ENCODE measurements around the gene RHCG. TPM values are rescaled to one million over a fixed set of nuclear protein-coding genes. Genes with fewer than 3 reads are reported as not detected.

RHCG gene
- total RNA-seq, 1 experiment from 2014 or later: not detected

DNA sequence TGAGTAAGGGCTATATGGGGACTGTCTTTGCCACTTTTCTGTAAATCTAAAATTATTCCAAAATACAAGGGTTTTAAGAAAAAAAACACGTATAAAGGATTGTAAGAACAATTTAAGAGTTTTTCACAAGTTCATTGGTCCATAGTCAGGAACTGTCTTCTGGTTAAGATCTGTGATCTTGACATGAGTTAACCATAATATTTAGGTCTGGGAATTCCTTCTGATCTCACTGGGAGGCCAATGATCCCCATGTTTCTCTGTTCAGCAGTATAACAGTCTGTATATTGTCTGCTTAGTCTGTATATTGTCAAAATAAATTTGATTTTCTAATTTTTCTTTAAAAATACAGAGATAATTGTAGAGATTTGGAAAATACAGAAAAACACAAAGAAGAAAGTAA is 848 bp upstream of the RHCG start:
- H3K36me3 ChIP-seq: no peaks in the 10 kb centered on the region
- DNase-seq (ENCODE audit: low read depth in 1 of 2, low spot score in 2 of 2): no peak
- no peak overlapping the region for H3K27ac ChIP-seq
- no peaks in the 10 kb centered on the region for H3K9me3 ChIP-seq (replicated peaks)
- H3K4me3 ChIP-seq: no peak overlapping the region
- peaks cover 13% of the 10 kb centered on the region for H3K4me1 ChIP-seq (replicated peaks)
- H3K27me3 ChIP-seq (replicated peaks): peaks cover 28% of the 10 kb centered on the region

DNA sequence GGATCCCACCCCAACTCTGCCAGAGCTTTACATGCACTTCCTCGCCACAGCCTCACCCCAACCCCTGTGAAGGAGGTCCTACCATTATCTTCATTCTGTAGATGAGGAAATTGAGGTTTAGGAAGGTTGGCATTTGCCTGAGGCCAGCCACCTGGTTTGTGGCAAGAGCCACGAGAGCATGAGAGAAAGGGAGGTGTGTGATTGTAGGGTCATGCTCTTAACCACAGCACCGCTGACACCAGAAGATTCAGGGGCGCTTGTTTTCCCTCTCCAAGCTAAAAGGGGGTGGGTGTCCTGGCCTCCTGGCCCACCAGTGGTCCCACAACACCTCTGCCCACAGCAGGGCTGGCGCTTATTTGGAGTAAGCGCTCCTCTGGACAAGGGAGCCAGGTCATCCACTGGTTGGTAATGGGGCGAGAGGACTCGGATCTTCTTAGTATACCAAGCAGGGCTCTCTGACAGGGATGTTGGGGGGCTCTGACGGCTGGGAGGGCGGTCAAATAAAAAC is 691 bp downstream of the RHCG start:
- Histone ChIP-seq H3K4me3 (no peak overlapping the region), H3K27me3 (replicated peaks) (peaks cover 29% of the 10 kb centered on the region), H3K9me3 (replicated peaks) (no peaks in the 10 kb centered on the region), H3K27ac (no peak overlapping the region), H3K4me1 (replicated peaks) (peaks cover 13% of the 10 kb centered on the region), H3K36me3 (no peaks in the 10 kb centered on the region)
- no peak for DNase-seq (ENCODE audit: low read depth in 1 of 2, low spot score in 2 of 2)

DNA sequence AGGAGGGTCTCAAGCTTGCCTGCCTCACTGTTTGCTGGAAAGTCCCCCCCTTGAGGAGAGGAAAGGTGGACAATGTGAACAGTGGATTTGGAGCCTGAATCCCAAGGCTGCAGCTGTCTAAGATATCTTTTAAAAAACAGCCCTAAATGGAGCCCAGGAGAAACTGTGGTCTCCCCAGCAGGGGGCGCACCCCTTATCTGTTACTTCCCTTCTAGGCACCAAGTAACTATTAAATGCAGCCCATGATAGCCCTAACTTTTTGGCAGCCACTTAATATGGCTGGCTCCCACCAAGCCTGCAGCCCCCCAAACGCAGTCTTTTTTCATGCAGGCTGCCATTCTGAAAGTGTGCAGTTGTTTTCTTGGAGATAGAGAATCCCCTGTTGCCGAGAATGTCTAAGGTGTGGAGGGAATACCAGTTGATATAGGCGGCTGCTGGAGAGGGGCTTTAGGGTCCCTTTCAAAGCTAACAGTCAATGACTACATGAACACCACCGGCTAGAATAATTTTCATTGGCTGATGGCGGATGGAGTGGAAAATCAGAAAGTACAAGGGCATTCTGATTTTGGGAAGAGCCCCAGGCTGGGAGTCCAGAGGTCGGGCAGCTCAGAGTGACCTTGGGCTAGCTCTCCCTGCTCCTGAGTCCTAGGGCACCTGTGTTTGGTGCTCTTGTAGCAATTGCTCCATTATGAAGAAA is 1.3 kb downstream of the RHCG start:
- peaks cover 29% of the 10 kb centered on the region for H3K27me3 ChIP-seq (replicated peaks)
- peak in 1 of 2 experiments; percentile 5 for DNase-seq (ENCODE audit: low read depth in 1 of 2, low spot score in 2 of 2)

DNA sequence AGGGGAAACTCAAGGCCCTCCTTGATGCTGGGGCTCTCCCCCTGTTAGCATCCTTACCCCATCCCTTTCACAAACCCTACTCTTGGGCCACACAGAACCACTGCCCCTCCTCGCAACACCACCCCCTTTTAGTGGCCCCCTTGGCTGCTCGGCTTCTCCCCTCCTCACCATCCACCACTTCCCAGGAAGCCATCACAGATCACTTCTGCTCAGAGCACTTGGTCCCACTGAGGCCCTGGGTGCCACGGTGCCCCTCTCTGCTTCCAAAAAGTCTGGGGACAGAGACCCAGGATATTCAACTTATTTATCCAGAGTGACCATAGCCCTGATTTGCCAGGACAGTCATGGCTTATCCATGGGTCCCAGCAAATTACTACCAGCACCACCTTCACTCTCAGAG is 2.4 kb downstream of the RHCG start:
- Histone ChIP-seq H3K4me3 (no peak overlapping the region), H3K36me3 (no peaks in the 10 kb centered on the region), H3K27ac (no peak overlapping the region), H3K9me3 (replicated peaks) (no peaks in the 10 kb centered on the region), H3K4me1 (replicated peaks) (peaks cover 13% of the 10 kb centered on the region), H3K27me3 (replicated peaks) (peaks cover 29% of the 10 kb centered on the region)
- no peak for DNase-seq (ENCODE audit: low read depth in 1 of 2, low spot score in 2 of 2)

More for the DNA sequence above, 1.3 kb downstream of the RHCG start:
- Histone ChIP-seq H3K4me3 (no peak overlapping the region), H3K4me1 (replicated peaks) (peaks cover 13% of the 10 kb centered on the region), H3K36me3 (no peaks in the 10 kb centered on the region), H3K27ac (no peak overlapping the region), H3K9me3 (replicated peaks) (no peaks in the 10 kb centered on the region)

DNA sequence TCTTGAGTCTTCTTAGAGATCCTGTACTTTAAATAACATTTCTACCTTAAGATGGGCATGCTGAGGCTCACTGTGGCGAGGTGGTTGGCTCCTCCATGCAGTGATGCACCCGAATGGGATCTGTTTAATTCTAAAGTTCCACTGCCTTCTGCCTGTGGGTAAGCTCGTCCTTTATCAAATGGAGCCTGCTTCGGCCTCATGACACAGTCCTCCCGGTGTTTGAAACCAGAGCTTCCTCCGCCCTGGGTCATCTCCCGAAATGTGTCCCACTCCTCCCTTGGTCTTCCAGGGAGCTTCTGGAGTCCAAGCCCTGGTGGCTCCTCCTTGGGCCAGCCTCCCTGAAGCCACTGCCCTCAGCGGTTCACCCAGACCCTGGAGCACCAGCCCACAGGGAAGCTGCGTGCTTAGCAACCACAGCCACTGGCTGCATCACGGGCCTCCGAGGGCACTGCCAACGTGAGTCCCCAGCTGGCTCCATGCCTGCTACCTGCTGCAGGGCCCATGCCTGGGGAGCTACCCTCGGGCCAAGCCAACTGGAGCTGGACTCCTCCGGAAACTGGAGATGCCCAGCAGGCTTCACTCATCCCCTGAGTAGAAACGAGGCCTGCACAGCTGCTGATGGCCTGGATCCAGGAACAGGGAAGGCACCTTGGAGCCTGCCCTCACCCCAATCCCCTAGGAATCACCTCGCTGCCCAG is 3.3 kb downstream of the RHCG start:
- Histone ChIP-seq H3K4me3 (no peak overlapping the region), H3K36me3 (no peaks in the 10 kb centered on the region), H3K9me3 (replicated peaks) (no peaks in the 10 kb centered on the region), H3K4me1 (replicated peaks) (peaks cover 6% of the 10 kb centered on the region), H3K27ac (no peak overlapping the region), H3K27me3 (replicated peaks) (peaks cover 34% of the 10 kb centered on the region)
- peak in 1 of 2 experiments; percentile 42 for DNase-seq (ENCODE audit: low read depth in 1 of 2, low spot score in 2 of 2)

DNA sequence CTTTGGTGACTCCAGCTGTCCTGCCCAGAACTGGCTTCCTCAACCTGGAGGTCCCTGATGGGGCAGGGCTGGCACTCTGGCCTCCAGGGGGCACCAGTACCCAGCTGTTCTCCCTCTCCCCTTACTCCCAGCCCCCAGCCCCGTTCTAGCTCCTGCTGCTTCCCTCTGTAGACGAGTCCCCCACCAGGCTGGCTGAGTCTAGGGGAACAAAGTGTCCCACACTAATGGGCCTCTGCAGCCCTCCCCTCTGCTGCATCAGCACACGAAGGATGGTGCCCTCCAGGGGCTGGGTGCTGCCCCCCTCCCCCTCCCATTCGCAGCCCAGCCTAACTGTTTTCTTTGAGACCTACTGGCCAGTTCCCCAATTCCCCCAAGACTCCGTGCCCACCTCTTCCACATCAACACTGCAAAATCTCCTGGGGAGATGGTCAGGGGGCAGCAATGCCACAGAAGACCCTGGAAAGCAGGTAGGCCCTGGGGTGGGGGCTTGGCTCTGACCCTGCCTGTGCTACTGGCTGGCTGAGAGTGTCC is 4.2 kb downstream of the RHCG start:
- Histone ChIP-seq H3K4me3 (no peak overlapping the region), H3K4me1 (replicated peaks) (peaks cover 5% of the 10 kb centered on the region), H3K9me3 (replicated peaks) (no peaks in the 10 kb centered on the region), H3K27ac (no peak overlapping the region), H3K27me3 (replicated peaks) (peaks cover 30% of the 10 kb centered on the region), H3K36me3 (no peaks in the 10 kb centered on the region)
- DNase-seq (ENCODE audit: low read depth in 1 of 2, low spot score in 2 of 2): no peak

DNA sequence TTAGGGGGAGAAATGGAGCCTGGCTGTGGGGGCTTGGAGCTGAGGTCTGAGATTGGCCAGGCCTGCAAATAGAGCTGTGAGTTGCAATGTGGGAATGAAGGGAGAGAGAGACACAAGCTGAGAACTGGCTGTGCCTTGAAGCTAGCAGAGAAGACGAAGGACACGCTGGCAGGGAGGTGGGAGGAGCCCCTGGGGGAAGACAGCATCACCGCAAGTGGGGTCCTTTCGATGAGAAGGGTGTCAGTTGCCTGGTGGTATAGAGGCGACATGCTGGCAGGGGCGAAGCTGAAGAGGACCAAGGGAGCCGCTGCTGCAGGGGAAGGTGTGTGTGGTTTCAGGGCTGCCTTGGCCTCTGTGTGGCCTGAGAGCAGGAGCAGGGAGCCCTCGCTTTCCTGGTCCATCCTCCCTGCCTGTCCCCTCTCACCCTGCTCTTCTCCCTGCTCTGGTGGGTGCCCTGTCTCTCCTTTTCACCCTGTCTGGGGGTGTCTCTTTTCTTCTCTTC is 5.5 kb downstream of the RHCG start:
- no peak overlapping the region for H3K4me3 ChIP-seq
- no peaks in the 10 kb centered on the region for H3K9me3 ChIP-seq (replicated peaks)
- H3K27ac ChIP-seq: no peak overlapping the region
- H3K4me1 ChIP-seq (replicated peaks): no peaks in the 10 kb centered on the region
- no peak for DNase-seq (ENCODE audit: low read depth in 1 of 2, low spot score in 2 of 2)
- peaks cover 22% of the 10 kb centered on the region for H3K27me3 ChIP-seq (replicated peaks)
- no peaks in the 10 kb centered on the region for H3K36me3 ChIP-seq

DNA sequence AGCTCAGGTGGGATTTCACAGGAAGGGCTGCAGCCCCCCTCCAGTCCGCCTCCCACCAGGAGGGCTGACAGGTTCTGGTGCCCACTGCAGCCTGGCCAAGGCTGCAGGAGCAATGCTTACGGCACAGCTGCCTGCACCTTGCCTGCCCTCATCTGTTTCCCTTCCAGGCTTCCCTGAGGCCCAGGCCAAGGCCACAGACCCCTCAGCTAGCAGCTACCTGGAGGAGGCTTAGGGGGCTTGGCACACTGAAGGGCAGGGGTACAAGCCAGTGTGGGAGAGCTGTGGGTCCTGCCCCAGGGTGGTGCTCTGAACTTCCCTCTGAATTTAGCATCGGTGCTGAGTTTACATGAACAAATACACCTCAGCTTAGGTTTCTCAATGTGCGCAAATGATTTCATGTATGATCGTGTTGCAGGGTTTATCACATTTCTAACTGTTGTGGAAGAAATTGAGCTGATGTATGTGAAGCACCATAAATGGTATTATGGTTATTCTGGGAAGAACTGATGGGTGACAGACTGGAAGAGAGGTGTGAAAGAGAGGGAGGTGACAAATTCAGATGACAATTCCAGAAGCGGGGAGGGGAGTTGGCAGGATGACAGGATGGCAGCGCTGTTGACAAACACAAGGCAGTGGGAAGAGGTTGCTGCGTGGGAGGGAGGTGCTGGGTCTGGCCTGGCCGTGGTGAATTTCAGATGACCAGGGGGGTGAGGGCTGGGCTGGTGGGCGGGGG is 6.1 kb downstream of the RHCG start:
- H3K4me3 ChIP-seq: no peak overlapping the region
- H3K27me3 ChIP-seq (replicated peaks): peaks cover 21% of the 10 kb centered on the region
- H3K36me3 ChIP-seq: no peaks in the 10 kb centered on the region
- no peaks in the 10 kb centered on the region for H3K4me1 ChIP-seq (replicated peaks)
- no peaks in the 10 kb centered on the region for H3K9me3 ChIP-seq (replicated peaks)
- no peak overlapping the region for H3K27ac ChIP-seq
- DNase-seq (ENCODE audit: low read depth in 1 of 2, low spot score in 2 of 2): no peak

DNA sequence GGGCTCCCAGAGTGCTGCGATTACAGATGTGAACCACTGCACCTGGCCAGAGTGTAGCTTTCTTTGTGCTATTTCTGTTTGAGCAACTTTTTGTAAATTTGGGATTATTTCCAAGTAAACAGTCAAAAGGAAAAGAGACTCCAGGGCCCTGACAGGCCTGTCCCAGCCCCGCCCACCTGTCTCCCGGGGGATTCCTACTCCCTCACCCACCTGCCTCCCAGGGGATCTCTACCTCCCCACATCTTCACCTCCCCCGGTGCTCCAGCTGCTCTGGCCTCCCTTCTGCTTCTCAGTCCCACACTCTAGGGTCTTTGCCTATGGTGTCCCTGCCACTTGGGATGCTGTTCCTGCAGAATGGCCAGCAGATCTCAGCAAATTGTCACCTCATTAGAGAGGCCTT is 7.0 kb downstream of the RHCG start:
- no peaks in the 10 kb centered on the region for H3K9me3 ChIP-seq (replicated peaks)
- no peaks in the 10 kb centered on the region for H3K4me1 ChIP-seq (replicated peaks)
- DNase-seq (ENCODE audit: low read depth in 1 of 2, low spot score in 2 of 2): no peak
- no peak overlapping the region for H3K27ac ChIP-seq
- H3K4me3 ChIP-seq: no peak overlapping the region
- no peaks in the 10 kb centered on the region for H3K36me3 ChIP-seq
- H3K27me3 ChIP-seq (replicated peaks): peaks cover 15% of the 10 kb centered on the region

DNA sequence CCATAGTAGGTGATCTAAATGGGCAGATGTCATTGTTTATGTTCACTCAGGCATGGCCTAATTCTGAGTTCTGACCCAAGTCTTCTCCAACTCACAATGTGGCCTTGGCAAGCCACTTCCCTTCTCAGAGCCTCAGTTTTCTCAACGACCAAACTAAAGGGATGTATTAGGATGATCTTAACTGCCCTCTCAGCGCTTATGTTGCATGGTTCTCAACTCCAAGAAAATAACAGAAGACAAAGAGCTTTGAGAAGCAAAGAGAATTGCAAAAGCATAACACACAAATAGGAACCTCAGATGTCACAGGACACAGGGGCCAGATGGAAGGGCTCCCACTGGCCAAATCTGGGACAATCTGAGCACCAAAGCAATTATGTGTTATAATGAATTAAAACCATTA is 8.6 kb downstream of the RHCG start:
- DNase-seq (ENCODE audit: low read depth in 1 of 2, low spot score in 2 of 2): no peak
- H3K4me1 ChIP-seq (replicated peaks): no peaks in the 10 kb centered on the region
- H3K27me3 ChIP-seq (replicated peaks): peaks cover 15% of the 10 kb centered on the region
- no peak overlapping the region for H3K4me3 ChIP-seq
- H3K9me3 ChIP-seq (replicated peaks): no peaks in the 10 kb centered on the region
- no peaks in the 10 kb centered on the region for H3K36me3 ChIP-seq
- no peak overlapping the region for H3K27ac ChIP-seq

DNA sequence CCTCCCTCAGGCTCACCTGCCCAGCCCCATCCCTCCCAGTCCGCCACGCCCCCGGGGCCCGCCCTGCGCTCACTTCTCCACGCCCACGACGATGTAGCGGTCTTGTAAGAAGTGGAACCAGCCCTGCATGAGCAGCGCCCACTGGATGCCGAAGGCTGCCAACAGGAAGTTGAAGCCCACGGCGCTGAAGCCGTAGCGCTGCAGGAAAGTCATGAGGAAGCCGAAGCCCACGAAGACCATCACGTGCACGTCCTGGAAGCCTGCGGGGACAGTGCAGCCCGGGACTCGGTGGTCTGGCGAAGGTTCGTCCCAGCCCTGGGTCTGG is 9.7 kb downstream of the RHCG start:
- H3K4me1 ChIP-seq (replicated peaks): no peaks in the 10 kb centered on the region
- H3K9me3 ChIP-seq (replicated peaks): no peaks in the 10 kb centered on the region
- no peaks in the 10 kb centered on the region for H3K36me3 ChIP-seq
- H3K27me3 ChIP-seq (replicated peaks): peaks cover 13% of the 10 kb centered on the region
- no peak overlapping the region for H3K4me3 ChIP-seq
- no peak overlapping the region for H3K27ac ChIP-seq
- DNase-seq (ENCODE audit: low read depth in 1 of 2, low spot score in 2 of 2): no peak

DNA sequence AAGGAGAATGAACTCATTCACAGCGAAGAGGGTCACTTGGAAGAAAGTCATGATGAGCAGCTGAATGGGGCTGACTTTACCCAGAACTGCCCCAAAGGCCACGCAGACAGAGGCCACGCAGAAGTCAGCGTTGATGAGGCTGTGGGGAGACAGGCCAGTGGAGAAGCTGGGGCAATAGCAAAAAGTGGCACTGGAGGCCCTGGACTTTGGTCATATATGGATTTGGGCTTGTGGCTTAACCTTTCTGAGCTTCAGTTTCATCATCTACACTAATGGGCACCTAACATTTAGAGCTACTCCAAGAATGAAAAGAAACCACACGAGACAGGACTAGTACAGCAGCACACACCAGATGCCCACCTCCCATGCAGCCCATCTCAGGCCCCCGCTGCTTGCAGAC is 13.3 kb downstream of the RHCG start:
- Histone ChIP-seq H3K4me3 (no peak overlapping the region), H3K27ac (no peak overlapping the region), H3K9me3 (replicated peaks) (no peaks in the 10 kb centered on the region), H3K27me3 (replicated peaks) (peaks cover 9% of the 10 kb centered on the region), H3K4me1 (replicated peaks) (no peaks in the 10 kb centered on the region), H3K36me3 (no peaks in the 10 kb centered on the region)
- no peak for DNase-seq (ENCODE audit: low read depth in 1 of 2, low spot score in 2 of 2)

DNA sequence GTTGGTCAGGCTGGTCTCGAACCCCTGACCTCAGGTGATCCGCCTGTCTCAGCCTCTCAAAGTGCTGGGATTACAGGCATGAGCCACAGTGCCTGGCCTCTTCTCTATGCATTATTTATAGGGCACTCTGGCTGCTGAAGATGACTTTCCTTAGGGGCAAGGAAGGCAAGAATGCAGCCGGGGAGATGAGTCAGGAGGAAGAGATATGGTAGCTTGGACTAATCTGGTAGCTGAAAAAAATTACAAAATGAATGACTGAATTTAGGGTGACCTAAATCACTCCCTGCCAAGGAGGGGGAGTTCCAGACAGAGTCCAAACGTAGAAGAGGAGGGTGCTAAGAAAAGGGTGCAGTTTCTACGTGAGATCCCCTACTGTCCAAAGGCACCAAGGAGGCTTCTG is 14.2 kb downstream of the RHCG start:
- H3K27ac ChIP-seq: no peak overlapping the region
- no peaks in the 10 kb centered on the region for H3K36me3 ChIP-seq
- DNase-seq (ENCODE audit: low read depth in 1 of 2, low spot score in 2 of 2): no peak
- H3K27me3 ChIP-seq (replicated peaks): peaks cover 9% of the 10 kb centered on the region
- no peaks in the 10 kb centered on the region for H3K9me3 ChIP-seq (replicated peaks)
- H3K4me3 ChIP-seq: no peak overlapping the region
- no peaks in the 10 kb centered on the region for H3K4me1 ChIP-seq (replicated peaks)

DNA sequence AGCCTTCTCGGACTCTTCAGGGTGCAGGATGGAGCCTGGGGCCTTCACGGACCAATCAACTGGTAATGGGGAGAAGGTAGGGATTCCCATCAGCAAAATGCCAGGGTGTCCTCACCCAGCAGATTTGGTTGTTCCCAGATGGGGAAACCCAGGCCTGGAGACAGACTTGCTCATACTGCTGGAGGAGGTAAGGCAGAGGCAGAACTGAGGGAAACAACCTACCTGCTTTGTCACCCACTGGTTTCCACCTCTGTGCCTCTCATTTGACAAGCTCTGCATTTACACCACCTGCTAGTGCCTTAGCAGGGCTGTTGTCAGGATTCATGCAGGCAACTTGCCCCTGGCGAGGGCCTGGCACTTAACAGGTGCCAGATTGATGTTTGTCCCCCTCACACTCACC is 15.9 kb downstream of the RHCG start:
- Histone ChIP-seq H3K36me3 (no peaks in the 10 kb centered on the region), H3K27me3 (replicated peaks) (peaks cover 5% of the 10 kb centered on the region), H3K4me1 (replicated peaks) (no peaks in the 10 kb centered on the region), H3K4me3 (no peak overlapping the region), H3K9me3 (replicated peaks) (no peaks in the 10 kb centered on the region), H3K27ac (no peak overlapping the region)
- no peak for DNase-seq (ENCODE audit: low read depth in 1 of 2, low spot score in 2 of 2)
